IMR-90 (cell line): Measurements from ENCODE around the gene GPR32. TPM values are rescaled to one million over a fixed set of nuclear protein-coding genes. Genes with fewer than 3 reads are reported as not detected.

Source experiments
- ATAC-seq: fragments of 200-7000 bp; cut with Tn5 transposase; 2 replicates; pipeline ENCODE4 v1.9.1; 2020; ENCODE audit warnings: low read depth, mild to moderate bottlenecking, moderate library complexity
- BruUV-seq: library from RNA; stranded (reverse); fragments of 400-500 nt; replicated peaks from 2 replicates; lab custom pipeline; 2021; lab: Mats Ljungman, UMichigan
- CTCF ChIA-PET: fragments of 300-600 bp; formaldehyde crosslinking; extraction: SDS; loops from one replicate; lab custom pipeline; 2021; ENCODE audit warnings: antibody characterized with exemption; lab: Yijun Ruan, JAX
- POLR2A ChIA-PET: fragments of 300-600 bp; sonication (Branson Sonifier 250); formaldehyde crosslinking; loops from one replicate; lab custom pipeline; 2022; ENCODE audit warnings: antibody characterized with exemption; ENCODE audit not compliant: unreplicated experiment; lab: Charles Lee
- DNase-seq: peaks from one replicate; pipeline ENCODE4 v3.0.0; 2013
- H2AFZ ChIP-seq: replicated peaks from 2 replicates; pipeline ENCODE3; 2013; ENCODE audit warnings: low read length, mild to moderate bottlenecking; ENCODE audit not compliant: poor library complexity
- H2AK5ac ChIP-seq: 2 replicates; pipeline ENCODE4 v1.6.1; 2013; ENCODE audit warnings: low read depth, low read length, inconsistent platforms
- H2AK9ac ChIP-seq: replicated peaks from 2 replicates; pipeline ENCODE3; 2013; ENCODE audit warnings: mild to moderate bottlenecking, low read depth, low read length, moderate library complexity; ENCODE audit not compliant: poor library complexity
- H2BK120ac ChIP-seq: 2 replicates; pipeline ENCODE4 v1.6.1; 2013; ENCODE audit warnings: low read depth, low read length, inconsistent platforms
- H2BK15ac ChIP-seq: 3 replicates; pipeline ENCODE4 v1.6.1; 2013; ENCODE audit warnings: low read depth, low read length, inconsistent platforms
- H2BK20ac ChIP-seq: 2 replicates; pipeline ENCODE4 v1.6.1; 2013; ENCODE audit warnings: low read depth, mild to moderate bottlenecking, inconsistent platforms, low read length, moderate library complexity
- H2BK5ac ChIP-seq: 2 replicates; pipeline ENCODE4 v1.6.1; 2013; ENCODE audit warnings: mild to moderate bottlenecking, low read depth, low read length, inconsistent platforms; ENCODE audit not compliant: poor library complexity, severe bottlenecking
- H3K14ac ChIP-seq: replicated peaks from 2 replicates; pipeline ENCODE4 v1.6.1; 2013; ENCODE audit warnings: low read depth, low read length, inconsistent platforms
- H3K18ac ChIP-seq: 2 replicates; pipeline ENCODE4 v1.6.1; 2013; ENCODE audit warnings: low read depth, low read length, control low read depth
- H3K23ac ChIP-seq: 2 replicates; pipeline ENCODE4 v1.6.1; 2013; ENCODE audit warnings: low read depth, low read length, inconsistent platforms
- H3K27ac ChIP-seq: 2 replicates; pipeline ENCODE4 v1.5.1; 2013; ENCODE audit warnings: mild to moderate bottlenecking, control low read depth, low read length; ENCODE audit not compliant: insufficient read depth
- H3K27me3 ChIP-seq: 2 replicates; pipeline ENCODE4 v1.6.1; 2013; ENCODE audit warnings: low read length; ENCODE audit not compliant: control insufficient read depth, insufficient read depth
- H3K36me3 ChIP-seq: 2 replicates; pipeline ENCODE4 v1.6.1; 2013; ENCODE audit warnings: low read length, mixed read lengths; ENCODE audit not compliant: control insufficient read depth, insufficient read depth
- H3K4ac ChIP-seq: 2 replicates; pipeline ENCODE4 v1.6.1; 2013; ENCODE audit warnings: low read depth, low read length, inconsistent platforms
- H3K4me1 ChIP-seq: 2 replicates; pipeline ENCODE4 v1.6.1; 2013; ENCODE audit warnings: low read length, mixed read lengths; ENCODE audit not compliant: control insufficient read depth, insufficient read depth
- H3K4me2 ChIP-seq: 2 replicates; pipeline ENCODE4 v1.6.1; 2013; ENCODE audit warnings: low read depth, mild to moderate bottlenecking, control low read depth, low read length, moderate library complexity
- H3K4me3 ChIP-seq: 2 replicates; pipeline ENCODE4 v1.5.1; 2013; ENCODE audit warnings: low read depth, mild to moderate bottlenecking, control low read depth, low read length, moderate library complexity; ENCODE audit not compliant: insufficient read depth
- H3K56ac ChIP-seq: 2 replicates; pipeline ENCODE4 v1.6.1; 2013; ENCODE audit warnings: low read length, inconsistent platforms; ENCODE audit not compliant: insufficient read depth; ENCODE audit errors: extremely low read depth
- H3K79me1 ChIP-seq, 2 experiments: 2 replicates each; pipeline ENCODE4 v1.6.1; 2013; ENCODE audit warnings: low read length in 2 of 2, inconsistent platforms in 1 of 2, low read depth in 1 of 2
- H3K9ac ChIP-seq: 2 replicates; pipeline ENCODE4 v1.6.1; 2013; ENCODE audit warnings: low read depth, low read length, control low read depth
- H3K9me1 ChIP-seq: 2 replicates; pipeline ENCODE4 v1.6.1; 2013; ENCODE audit warnings: low read length, inconsistent platforms; ENCODE audit not compliant: insufficient read depth
- H3K9me3 ChIP-seq: 2 replicates; pipeline ENCODE4 v1.6.1; 2013; ENCODE audit warnings: low read length; ENCODE audit not compliant: control insufficient read depth, insufficient read depth
- H4K20me1 ChIP-seq: 2 replicates; pipeline ENCODE4 v1.6.1; 2013; ENCODE audit warnings: low read length, inconsistent platforms; ENCODE audit not compliant: insufficient read depth
- H4K5ac ChIP-seq: 2 replicates; pipeline ENCODE4 v1.6.1; 2013; ENCODE audit warnings: mild to moderate bottlenecking, low read depth, low read length, control low read depth
- H4K8ac ChIP-seq, 2 experiments: 2 replicates each; pipeline ENCODE4 v1.6.1; 2013; ENCODE audit warnings: low read depth in 2 of 2, low read length in 2 of 2, control low read depth in 1 of 2, inconsistent platforms in 1 of 2
- H4K91ac ChIP-seq: 2 replicates; pipeline ENCODE4 v1.6.1; 2013; ENCODE audit warnings: low read depth, low read length, inconsistent platforms; ENCODE audit not compliant: insufficient read depth
- BHLHE40 ChIP-seq: fragments of 150-350 bp; IDR thresholded peaks from 2 replicates; pipeline ENCODE4 v1.6.1; 2016; ENCODE audit warnings: mild to moderate bottlenecking, low read depth, low read length
- CEBPB ChIP-seq: IDR thresholded peaks from 2 replicates; pipeline ENCODE4 v1.6.1; 2012; ENCODE audit warnings: low read depth, low read length, improper control_type of control experiment
- CHD1 ChIP-seq: IDR thresholded peaks from 2 replicates; pipeline ENCODE4 v1.6.1; 2012; ENCODE audit warnings: low read depth, low read length, improper control_type of control experiment
- FOS ChIP-seq: fragments of 150-350 bp; IDR thresholded peaks from 2 replicates; pipeline ENCODE4 v1.6.1; 2016; ENCODE audit warnings: low read depth, low read length
- MAFK ChIP-seq: IDR thresholded peaks from 2 replicates; pipeline ENCODE4 v1.6.1; 2012; ENCODE audit warnings: low read depth, low read length, improper control_type of control experiment
- MXI1 ChIP-seq: IDR thresholded peaks from 2 replicates; pipeline ENCODE4 v1.6.1; 2012; ENCODE audit warnings: low read depth, mild to moderate bottlenecking, low read length, moderate library complexity, borderline replicate concordance
- NFE2L2 ChIP-seq: fragments of 150-350 bp; IDR thresholded peaks from 2 replicates; pipeline ENCODE4 v1.6.1; 2016; ENCODE audit warnings: low read depth, mild to moderate bottlenecking, low read length
- POLR2A ChIP-seq: IDR thresholded peaks from 2 replicates; pipeline ENCODE4 v1.6.1; 2012; ENCODE audit warnings: mild to moderate bottlenecking, low read depth, low read length
- RAD21 ChIP-seq: IDR thresholded peaks from 2 replicates; pipeline ENCODE4 v1.6.1; 2012; ENCODE audit warnings: low read length, improper control_type of control experiment
- RCOR1 ChIP-seq: IDR thresholded peaks from 2 replicates; pipeline ENCODE4 v1.6.1; 2012; ENCODE audit warnings: mild to moderate bottlenecking, low read length, improper control_type of control experiment; ENCODE audit not compliant: insufficient replicate concordance
- RFX5 ChIP-seq: IDR thresholded peaks from 2 replicates; pipeline ENCODE4 v1.8.0; 2012; ENCODE audit warnings: low read depth, mild to moderate bottlenecking, low read length, moderate library complexity
- SMC3 ChIP-seq: fragments of 150-350 bp; IDR thresholded peaks from 2 replicates; pipeline ENCODE4 v1.6.1; 2016; ENCODE audit warnings: low read depth, mild to moderate bottlenecking, antibody characterized with exemption, low read length, moderate library complexity
- WGBS, 2 experiments: methylation state at CpG; one replicate each; pipeline versions ENCODE4 v1.1.5 to v1.1.7; 2013; ENCODE audit warnings: missing lambda C conversion rate in 2 of 2; ENCODE audit not compliant: insufficient read length in 1 of 2; ENCODE audit errors: extremely low coverage in 2 of 2; 5-methylcytosine and 5-hydroxymethylcytosine counted together
- dilution Hi-C: fragments of 300-500 bp; cut with HindIII; formaldehyde crosslinking; loops from one replicate; pipeline ENCODE4 v1.14.3; 2018; ENCODE audit warnings: low sequenced_read_pairs; ENCODE audit not compliant: unreplicated experiment
- in situ Hi-C: fragments of 300-500 bp; cut with MboI; formaldehyde crosslinking; loops from 3 replicates; pipeline ENCODE4 v1.14.3; 2019; ENCODE audit warnings: low sequenced_read_pairs, inconsistent platforms, mixed read lengths
- intact Hi-C: fragments of 100-400 bp; cut with micrococcal nuclease; formaldehyde crosslinking; loops from 2 replicates; pipeline ENCODE4 v1.10.0; 2022
- polyA plus RNA-seq, 3 experiments: library from polyadenylated mRNA; depleted of rRNA; stranded (reverse); fragments of >200 nt; gene quantifications; 2 replicates each; pipeline ENCODE4 v1.2.3, GENCODE V29; 2012; ENCODE audit warnings: low replicate concordance in 1 of 3
- total RNA-seq: library from RNA; depleted of rRNA; stranded (reverse); fragments of >200 nt; gene quantifications from 2 replicates; pipeline ENCODE4 v1.2.3, GENCODE V29; 2012
- TF ChIP-seq, protein P1 (sequence below): conservative IDR thresholded peaks from 2 replicates; pipeline ENCODE4 v1.5.1; 2012; ENCODE audit warnings: mild to moderate bottlenecking, low read depth, low read length, improper control_type of control experiment
- TF ChIP-seq, protein P2 (sequence below): fragments of 150-350 bp; IDR thresholded peaks from 2 replicates; pipeline ENCODE4 v1.6.1; 2016; ENCODE audit warnings: low read depth, mild to moderate bottlenecking, low read length, moderate library complexity, borderline replicate concordance
- TF ChIP-seq, protein P3 (sequence below): fragments of 150-350 bp; IDR thresholded peaks from 2 replicates; pipeline ENCODE4 v1.6.1; 2017; ENCODE audit warnings: mild to moderate bottlenecking, antibody characterized with exemption, low read length, low read depth

GPR32 gene
- total and polyA plus RNA-seq, 2 of the 4 experiments (the other 2 are of a cell fraction) = not detected

DNA sequence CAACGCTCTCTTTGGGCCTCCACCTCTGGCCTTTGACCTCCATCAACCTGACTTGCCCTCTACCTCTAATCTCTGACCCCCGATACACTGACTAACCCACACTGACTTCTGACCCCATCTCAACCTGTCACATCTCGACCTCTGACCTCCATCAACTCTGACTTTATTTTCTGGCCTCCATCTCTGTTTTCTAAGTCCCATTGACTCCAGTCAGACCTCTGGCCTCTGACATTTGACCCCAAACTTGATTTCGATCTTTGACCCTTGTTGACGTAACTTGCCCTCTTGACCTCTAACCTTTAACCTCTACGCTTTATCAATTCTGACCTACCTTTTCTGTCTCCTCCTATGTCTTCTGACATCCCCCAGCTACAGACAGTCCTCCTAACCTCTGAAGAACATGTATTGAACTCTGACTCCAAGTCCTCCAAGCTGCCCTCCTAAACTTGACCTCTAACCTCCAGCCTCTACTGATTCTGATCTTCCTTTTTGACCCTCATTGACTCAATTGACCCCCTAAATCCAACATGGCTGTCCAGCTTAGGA is 20.7 kb downstream of the GPR32 start:
- TF ChIP-seq MAFK (no peak), NFE2L2 (no peak), SMC3 (no peak), MXI1 (no peak), RAD21 (no peak), FOS (no peak), RCOR1 (no peak), CEBPB (no peak), RFX5 (no peak), POLR2A (no peak), CHD1 (no peak), BHLHE40 (no peak)
- TF ChIP-seq, protein P1, sequence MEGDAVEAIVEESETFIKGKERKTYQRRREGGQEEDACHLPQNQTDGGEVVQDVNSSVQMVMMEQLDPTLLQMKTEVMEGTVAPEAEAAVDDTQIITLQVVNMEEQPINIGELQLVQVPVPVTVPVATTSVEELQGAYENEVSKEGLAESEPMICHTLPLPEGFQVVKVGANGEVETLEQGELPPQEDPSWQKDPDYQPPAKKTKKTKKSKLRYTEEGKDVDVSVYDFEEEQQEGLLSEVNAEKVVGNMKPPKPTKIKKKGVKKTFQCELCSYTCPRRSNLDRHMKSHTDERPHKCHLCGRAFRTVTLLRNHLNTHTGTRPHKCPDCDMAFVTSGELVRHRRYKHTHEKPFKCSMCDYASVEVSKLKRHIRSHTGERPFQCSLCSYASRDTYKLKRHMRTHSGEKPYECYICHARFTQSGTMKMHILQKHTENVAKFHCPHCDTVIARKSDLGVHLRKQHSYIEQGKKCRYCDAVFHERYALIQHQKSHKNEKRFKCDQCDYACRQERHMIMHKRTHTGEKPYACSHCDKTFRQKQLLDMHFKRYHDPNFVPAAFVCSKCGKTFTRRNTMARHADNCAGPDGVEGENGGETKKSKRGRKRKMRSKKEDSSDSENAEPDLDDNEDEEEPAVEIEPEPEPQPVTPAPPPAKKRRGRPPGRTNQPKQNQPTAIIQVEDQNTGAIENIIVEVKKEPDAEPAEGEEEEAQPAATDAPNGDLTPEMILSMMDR = no peak
- TF ChIP-seq, protein P2, sequence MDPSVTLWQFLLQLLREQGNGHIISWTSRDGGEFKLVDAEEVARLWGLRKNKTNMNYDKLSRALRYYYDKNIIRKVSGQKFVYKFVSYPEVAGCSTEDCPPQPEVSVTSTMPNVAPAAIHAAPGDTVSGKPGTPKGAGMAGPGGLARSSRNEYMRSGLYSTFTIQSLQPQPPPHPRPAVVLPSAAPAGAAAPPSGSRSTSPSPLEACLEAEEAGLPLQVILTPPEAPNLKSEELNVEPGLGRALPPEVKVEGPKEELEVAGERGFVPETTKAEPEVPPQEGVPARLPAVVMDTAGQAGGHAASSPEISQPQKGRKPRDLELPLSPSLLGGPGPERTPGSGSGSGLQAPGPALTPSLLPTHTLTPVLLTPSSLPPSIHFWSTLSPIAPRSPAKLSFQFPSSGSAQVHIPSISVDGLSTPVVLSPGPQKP = no peak
- TF ChIP-seq, protein P3, sequence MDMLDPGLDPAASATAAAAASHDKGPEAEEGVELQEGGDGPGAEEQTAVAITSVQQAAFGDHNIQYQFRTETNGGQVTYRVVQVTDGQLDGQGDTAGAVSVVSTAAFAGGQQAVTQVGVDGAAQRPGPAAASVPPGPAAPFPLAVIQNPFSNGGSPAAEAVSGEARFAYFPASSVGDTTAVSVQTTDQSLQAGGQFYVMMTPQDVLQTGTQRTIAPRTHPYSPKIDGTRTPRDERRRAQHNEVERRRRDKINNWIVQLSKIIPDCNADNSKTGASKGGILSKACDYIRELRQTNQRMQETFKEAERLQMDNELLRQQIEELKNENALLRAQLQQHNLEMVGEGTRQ = no peak
- no peak overlapping the region for H2AFZ ChIP-seq
- peaks cover 22% of the 10 kb centered on the region for H4K20me1 ChIP-seq
- 76% methylated on average over 2 of the region's 6 CpGs; no CpG with 5 or more reads in 1 of the 2 experiments for WGBS, 2 experiments
- no peak overlapping the region for H2BK20ac ChIP-seq
- no peak overlapping the region for H3K27ac ChIP-seq
- H2AK5ac ChIP-seq = no peak overlapping the region
- no peak for DNase-seq
- H3K23ac ChIP-seq = no peak overlapping the region
- no peak overlapping the region for H3K4me3 ChIP-seq
- H3K36me3 ChIP-seq = peaks cover 3% of the 10 kb centered on the region; the same call in 1 of the 2 replicates
- ATAC-seq = no peak
- H2BK120ac ChIP-seq = no peak overlapping the region
- no peak overlapping the region for H3K9ac ChIP-seq
- H2BK15ac ChIP-seq = no peak overlapping the region
- H3K79me1 ChIP-seq = no peaks in the 10 kb centered on the region
- no peak overlapping the region for H4K91ac ChIP-seq
- no peak overlapping the region for H2BK5ac ChIP-seq
- H3K4ac ChIP-seq = no peak overlapping the region
- intact Hi-C loops = no loop called here
- no peak overlapping the region for H4K5ac ChIP-seq
- no peak overlapping the region for H2AK9ac ChIP-seq
- no peak overlapping the region for H3K56ac ChIP-seq
- CTCF ChIA-PET = no interaction called here
- no peaks in the 10 kb centered on the region for H3K4me1 ChIP-seq
- H3K9me3 ChIP-seq = no peaks in the 10 kb centered on the region
- no peak overlapping the region for H3K14ac ChIP-seq
- dilution Hi-C loops = no loop called here
- no peak overlapping the region for H4K8ac ChIP-seq
- no TSS peak for BruUV-seq
- no peaks in the 10 kb centered on the region for H3K27me3 ChIP-seq
- H3K9me1 ChIP-seq = peaks cover 3% of the 10 kb centered on the region
- no peak overlapping the region for H3K4me2 ChIP-seq
- H3K18ac ChIP-seq = no peak overlapping the region
- in situ Hi-C loops = no loop called here
- POLR2A ChIA-PET = no interaction called here
